ENCODE measurements around the gene CD79B.
"Not testable (repeated sequence)": the region's sequence is repeated elsewhere in the genome, so short reads cannot be mapped to it uniquely, and the experiment has no call there.

The CD79B gene

DNA sequence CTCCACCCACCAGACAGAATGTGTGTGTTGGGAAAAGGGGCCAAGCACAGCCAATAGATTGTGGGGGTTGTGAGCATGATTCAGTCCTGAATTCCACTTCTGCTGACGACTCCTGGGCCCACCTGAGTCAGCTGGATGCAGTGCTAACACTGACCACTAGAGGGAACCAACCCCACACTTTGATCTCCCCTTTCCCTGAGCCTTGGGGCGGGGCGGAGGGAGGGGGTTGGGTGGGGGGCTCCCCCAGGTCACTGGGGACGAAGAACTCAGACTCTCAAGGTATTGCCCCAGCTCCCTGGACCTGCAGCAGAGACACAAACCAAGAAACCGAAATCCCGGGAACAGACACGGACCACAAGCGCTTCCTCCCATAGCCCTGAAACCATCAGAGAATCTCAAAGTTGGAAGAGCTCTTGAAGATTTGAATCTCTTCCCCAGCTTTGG, 20.5 kb downstream of the CD79B start:
- DNase-seq (ENCODE audit: low read depth), result peak; percentile 37
- H3K4me3 ChIP-seq (ENCODE audit: low read depth, low read length), result no peak overlapping the region
- TF ChIP-seq, protein P1, sequence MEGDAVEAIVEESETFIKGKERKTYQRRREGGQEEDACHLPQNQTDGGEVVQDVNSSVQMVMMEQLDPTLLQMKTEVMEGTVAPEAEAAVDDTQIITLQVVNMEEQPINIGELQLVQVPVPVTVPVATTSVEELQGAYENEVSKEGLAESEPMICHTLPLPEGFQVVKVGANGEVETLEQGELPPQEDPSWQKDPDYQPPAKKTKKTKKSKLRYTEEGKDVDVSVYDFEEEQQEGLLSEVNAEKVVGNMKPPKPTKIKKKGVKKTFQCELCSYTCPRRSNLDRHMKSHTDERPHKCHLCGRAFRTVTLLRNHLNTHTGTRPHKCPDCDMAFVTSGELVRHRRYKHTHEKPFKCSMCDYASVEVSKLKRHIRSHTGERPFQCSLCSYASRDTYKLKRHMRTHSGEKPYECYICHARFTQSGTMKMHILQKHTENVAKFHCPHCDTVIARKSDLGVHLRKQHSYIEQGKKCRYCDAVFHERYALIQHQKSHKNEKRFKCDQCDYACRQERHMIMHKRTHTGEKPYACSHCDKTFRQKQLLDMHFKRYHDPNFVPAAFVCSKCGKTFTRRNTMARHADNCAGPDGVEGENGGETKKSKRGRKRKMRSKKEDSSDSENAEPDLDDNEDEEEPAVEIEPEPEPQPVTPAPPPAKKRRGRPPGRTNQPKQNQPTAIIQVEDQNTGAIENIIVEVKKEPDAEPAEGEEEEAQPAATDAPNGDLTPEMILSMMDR (IDR thresholded peaks at IDR 0.05; ENCODE audit: low read depth, low read length), result peak; percentile 65
- TF ChIP-seq MYC (IDR thresholded peaks at IDR 0.05; ENCODE audit: low read depth, low read length), result no peak

DNA sequence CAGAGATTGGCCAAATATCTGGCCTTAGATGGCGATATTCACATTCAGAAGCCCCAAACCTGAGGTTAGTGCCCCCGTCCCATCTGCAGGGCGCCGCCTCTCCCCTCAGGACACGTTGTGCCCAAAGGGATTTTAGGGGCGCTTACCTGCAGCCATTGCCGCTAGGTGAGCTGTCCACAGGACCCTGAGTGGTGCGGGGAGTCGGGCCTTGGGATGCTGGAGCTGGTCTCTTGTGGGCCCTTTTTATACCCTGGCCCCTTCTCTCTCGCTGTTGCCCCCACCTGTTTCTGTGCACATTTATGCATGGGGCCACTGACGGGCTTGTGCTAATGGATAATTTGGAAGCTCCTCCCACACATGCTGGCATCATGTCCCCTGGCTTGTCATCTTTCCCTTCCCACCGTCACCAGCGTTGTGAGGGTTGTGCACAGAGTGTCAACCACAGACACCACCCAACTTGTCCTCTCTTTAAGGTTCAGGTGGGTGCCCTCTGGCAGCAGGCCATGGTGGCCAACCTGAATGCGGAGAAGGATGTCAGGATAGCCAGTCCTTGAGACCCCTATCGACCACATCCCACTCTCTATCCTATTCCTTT, 21.0 kb downstream of the CD79B start, which contains the start of gene CSHL1:
TSS of gene CSHL1 (minus strand) at position 218 of the 595 bp plus-strand sequence. CDS start at position 156, 62 bp downstream.
- no peak within 1 kb of the TSS for H3K4me3 ChIP-seq (ENCODE audit: low read depth, low read length)
- DNase-seq (ENCODE audit: low read depth), result no peak
- TF ChIP-seq, protein P2, sequence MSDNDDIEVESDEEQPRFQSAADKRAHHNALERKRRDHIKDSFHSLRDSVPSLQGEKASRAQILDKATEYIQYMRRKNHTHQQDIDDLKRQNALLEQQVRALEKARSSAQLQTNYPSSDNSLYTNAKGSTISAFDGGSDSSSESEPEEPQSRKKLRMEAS (IDR thresholded peaks at IDR 0.05; ENCODE audit: low read depth, low read length), result no peak
- TF ChIP-seq POLR2A (IDR thresholded peaks at IDR 0.05; ENCODE audit: extremely low read depth, insufficient read length) (no peak), MYC (IDR thresholded peaks at IDR 0.05; ENCODE audit: low read depth, low read length) (no peak)
- TF ChIP-seq, protein P1 (IDR thresholded peaks at IDR 0.05; ENCODE audit: low read depth, low read length), result no peak

DNA sequence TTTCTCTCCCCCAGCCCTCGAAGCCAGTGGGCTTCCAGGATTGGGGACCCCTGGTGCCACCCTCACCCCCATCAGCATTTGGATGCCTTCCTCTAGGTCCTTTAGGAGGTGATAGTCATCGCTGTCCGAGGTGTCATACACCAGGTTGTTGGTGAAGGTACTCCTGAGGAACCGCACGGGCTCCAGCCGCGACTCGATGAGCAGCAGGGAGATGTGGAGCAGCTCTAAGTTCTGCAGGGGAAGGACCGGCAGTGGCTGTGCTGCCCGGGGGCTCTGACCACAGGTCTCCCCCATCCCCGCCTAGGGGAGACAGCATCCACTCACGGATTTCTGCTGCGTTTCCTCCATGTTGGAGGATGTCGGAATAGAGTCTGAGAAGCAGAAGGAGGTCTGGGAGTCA, 22.0 kb downstream of the CD79B start:
- no peak for DNase-seq (ENCODE audit: low read depth)
- TF ChIP-seq, protein P1 (IDR thresholded peaks at IDR 0.05; ENCODE audit: low read depth, low read length), result no peak
- TF ChIP-seq MYC (IDR thresholded peaks at IDR 0.05; ENCODE audit: low read depth, low read length) (no peak), POLR2A (IDR thresholded peaks at IDR 0.05; ENCODE audit: extremely low read depth, insufficient read length) (no peak)
- TF ChIP-seq, protein P2 (IDR thresholded peaks at IDR 0.05; ENCODE audit: low read depth, low read length), result no peak
- H3K4me3 ChIP-seq (ENCODE audit: low read depth, low read length), result no peak overlapping the region

DNA sequence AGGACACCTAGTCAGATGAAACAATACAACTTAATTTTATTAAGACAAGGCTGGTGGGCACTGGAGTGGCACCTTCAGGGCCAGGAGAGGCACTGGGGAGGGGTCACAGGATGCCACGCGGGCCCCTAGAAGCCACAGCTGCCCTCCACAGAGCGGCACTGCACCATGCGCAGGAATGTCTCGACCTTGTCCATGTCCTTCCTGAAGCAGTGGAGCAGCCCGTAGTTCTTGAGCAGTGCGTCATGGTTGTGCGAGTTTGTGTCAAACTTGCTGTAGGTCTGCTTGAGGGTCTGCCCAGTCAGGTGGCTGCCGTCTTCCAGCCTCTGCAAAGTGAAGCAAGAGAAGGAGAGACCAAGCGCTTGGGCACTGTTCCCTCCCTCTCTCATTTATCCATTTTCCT, 22.5 kb downstream of the CD79B start:
- not testable (repeated sequence) for DNase-seq (ENCODE audit: low read depth); H3K4me3 ChIP-seq (ENCODE audit: low read depth, low read length)

DNA sequence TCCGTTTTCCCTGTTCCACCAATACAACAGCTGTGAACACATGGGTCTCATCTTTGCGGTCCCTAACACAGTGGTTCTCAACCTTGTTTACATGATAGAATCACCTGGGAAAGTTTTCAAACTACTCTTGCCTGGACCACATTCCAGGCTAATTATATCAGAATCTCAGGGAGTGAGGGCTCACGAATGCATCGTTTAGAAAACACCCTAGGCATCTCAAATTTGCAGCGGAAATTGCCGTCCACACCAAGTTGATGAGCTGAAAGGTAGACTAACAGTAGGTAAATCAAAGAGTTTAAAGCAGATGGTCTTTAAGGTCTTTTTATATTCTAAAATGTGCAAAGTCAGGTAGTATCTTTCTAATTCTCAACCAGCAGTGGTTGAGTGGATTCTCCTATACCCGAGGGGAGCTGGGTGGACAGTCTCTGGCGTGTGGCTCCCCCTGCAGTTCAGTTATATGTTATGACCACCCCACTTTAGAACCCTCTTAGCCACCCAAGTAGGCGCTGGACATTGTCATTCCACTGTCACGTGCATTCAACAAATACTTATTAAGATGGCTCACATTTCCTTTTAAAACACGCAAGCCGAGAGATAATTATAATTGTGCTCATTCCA, 24.9 kb downstream of the CD79B start:
- TF ChIP-seq, protein P1 (IDR thresholded peaks at IDR 0.05; ENCODE audit: low read depth, low read length), result peak; percentile 11
- not testable (repeated sequence) for H3K4me3 ChIP-seq (ENCODE audit: low read depth, low read length)
- DNase-seq (ENCODE audit: low read depth), result peak; percentile 37

DNA sequence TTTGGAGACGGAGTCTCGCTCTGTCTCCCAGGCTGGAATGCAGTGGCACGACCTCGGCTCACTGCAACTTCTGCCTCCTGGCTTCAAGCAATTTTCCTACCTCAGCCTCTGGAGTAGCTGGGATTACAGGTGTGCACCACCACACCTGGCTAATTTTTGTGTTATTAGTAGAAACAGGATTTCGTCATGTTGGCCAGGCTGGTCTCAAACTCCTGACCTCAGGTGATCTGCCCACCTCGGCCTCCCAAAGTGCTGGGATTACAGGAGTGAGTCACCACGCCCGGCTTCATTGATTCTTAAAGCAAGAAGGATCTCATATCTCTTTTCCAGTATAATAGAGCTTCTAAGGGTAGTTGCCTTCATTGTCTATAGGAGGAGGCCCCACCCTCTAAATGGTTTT, 27.3 kb downstream of the CD79B start:
- H3K4me3 ChIP-seq (ENCODE audit: low read depth, low read length); DNase-seq (ENCODE audit: low read depth): not testable (repeated sequence)

DNA sequence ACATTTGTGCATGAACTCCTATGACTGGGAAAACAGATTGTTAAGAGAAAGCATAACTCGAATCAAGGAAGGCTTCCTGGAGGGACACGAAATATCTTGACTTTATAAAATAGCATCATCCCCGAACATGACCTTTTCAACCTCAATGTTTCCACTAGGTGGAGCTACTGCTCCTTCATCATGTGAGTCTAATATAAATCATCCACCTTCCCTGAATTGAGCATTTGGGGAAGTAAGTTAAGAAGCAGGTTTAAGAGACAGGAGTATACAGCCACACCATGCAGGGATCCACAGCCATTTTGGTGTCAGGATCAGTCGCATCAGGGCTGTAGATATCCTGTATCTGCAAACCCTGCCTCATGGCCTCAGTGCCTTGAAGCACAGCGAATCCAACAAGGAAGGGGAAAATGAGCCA, 28.3 kb downstream of the CD79B start:
- DNase-seq (ENCODE audit: low read depth); H3K4me3 ChIP-seq (ENCODE audit: low read depth, low read length): not testable (repeated sequence)

DNA sequence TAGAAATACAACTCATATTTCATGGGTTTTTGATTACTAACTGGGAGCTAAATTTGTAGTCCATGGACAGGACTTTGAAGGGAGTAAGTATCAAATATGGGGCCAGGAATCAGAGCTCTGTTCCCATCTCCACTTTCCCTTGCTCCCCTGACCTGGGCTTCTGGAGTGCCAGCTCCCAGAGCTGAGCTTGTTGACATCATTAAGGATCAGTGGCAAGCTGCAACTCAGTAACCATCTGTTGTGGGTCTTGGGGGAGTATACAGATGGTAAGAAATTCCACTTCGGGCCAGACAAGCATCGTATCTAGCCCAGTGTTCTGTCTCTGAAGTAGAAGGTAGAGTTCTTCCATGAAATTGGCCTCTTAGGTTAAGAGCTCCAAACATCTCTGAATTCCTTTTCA, 30.2 kb downstream of the CD79B start:
- not testable (repeated sequence) for DNase-seq (ENCODE audit: low read depth); H3K4me3 ChIP-seq (ENCODE audit: low read depth, low read length)

DNA sequence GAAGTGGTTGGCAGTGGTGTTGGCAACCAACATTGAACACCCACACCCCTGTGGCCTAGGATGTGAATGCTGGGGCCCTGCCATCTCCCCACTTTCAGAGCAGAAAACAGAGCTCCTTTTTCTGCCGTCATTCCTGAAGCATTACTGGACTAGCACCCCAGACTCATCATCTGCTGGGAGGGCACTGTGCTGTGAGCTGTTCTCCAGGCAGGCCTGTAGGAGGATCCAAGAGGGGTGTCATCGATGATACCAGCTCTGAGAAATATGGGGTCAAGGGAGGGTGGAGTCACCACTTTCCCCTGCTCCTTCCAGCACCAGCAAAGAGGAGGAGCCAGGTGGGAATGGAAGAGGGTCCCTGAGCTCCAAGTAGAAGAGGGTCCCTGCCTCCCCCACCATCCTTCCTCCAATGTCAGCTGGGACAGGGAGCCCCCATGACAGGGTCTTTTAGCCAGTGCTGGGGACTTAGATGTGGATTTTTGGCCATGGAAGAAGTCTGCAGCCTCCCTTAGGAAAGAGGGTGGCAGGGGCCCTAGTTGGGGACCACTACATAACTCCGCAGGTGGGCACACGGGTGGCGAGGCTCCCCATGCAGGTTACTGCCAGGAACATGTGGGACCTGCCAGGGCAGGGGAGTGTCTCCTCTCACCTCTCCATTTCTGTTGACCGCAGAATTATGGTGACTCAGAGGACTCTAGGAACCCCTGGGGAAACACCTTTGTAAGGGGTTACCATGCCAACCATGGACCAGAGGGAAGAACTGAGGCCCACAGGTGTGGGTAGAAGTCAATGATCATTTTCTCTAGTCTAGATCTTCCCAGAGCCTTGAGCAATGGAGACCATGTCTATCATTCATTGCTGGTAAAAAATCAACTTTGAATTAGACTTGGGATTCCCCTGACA, 33.0 kb downstream of the CD79B start:
- not testable (repeated sequence) for H3K4me3 ChIP-seq (ENCODE audit: low read depth, low read length); DNase-seq (ENCODE audit: low read depth)

DNA sequence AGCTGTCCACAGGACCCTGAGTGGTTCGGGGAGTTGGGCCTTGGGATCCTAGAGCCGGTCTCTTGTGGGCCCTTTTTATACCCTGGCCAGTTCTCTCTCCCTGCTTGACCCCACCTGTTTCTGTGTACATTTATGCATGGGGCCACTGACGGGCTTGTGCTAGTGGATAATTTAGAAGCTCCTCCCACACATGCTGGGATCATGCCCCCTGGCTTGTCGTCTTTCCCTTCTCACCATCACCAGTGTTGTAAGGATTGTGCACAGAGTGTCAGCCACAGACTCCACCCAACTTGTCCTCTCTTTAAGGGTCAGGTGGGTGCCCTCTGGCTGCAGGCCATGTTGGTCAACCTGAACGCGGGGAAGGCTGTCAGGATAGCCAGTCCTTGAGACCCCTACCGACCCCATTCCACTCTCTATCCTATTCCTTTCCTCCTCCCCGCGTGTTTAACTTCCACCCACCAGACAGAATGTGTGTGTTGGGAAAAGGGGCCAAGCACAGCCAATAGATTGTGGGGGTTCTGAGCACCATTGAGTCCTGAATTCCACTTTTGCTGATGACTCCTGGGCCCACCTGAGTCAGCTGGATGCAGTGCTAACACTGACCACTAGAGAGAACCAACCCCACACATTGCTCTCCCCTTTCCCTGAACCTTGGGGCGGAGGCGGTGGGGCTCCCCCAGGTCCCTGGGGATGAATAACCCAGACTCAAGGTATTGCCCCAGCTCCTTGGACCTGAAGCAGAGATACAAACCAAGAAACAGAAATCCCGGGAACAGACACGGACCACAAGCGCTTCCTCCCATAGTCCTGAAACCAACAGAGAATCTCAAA, 35.4 kb downstream of the CD79B start, which contains the start of gene CSH1:
TSS of gene CSH1 (minus strand) at position 51 of the 831 bp plus-strand sequence. CDS start 63 bp downstream, outside the sequence.
- H3K4me3 ChIP-seq (ENCODE audit: low read depth, low read length); DNase-seq (ENCODE audit: low read depth): not testable (repeated sequence)

DNA sequence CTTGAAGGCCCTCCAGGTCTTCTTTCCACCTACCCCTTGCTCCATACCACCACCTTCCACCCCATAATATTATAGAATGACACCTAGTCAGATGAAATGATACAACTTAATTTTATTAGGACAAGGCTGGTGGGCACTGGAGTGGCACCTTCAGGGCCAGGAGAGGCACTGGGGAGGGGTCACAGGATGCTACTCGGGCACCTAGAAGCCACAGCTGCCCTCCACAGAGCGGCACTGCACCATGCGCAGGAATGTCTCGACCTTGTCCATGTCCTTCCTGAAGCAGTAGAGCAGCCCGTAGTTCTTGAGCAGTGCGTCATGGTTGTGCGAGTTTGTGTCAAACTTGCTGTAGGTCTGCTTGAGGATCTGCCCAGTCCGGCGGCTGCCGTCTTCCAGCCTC, 37.3 kb downstream of the CD79B start:
- not testable (repeated sequence) for H3K4me3 ChIP-seq (ENCODE audit: low read depth, low read length); DNase-seq (ENCODE audit: low read depth)

All from NB4 (cell line).